H1 (cell line): ENCODE results near the gene SEC14L6. TPM values are rescaled to one million over a fixed set of nuclear protein-coding genes. Genes with fewer than 3 reads are reported as not detected.

Experiments used
- CTCF ChIA-PET: fragments of 300-600 bp; sonication (Branson Sonifier 250); formaldehyde crosslinking; loops from one replicate; lab custom pipeline; 2021; ENCODE audit not compliant: partially characterized antibody; lab: Charles Lee
- POLR2A ChIA-PET: fragments of 300-600 bp; sonication (Branson Sonifier 250); formaldehyde crosslinking; loops from one replicate; lab custom pipeline; 2021; ENCODE audit warnings: inconsistent platforms; ENCODE audit not compliant: partially characterized antibody; lab: Charles Lee
- DNase-seq, 2 experiments: peaks; one replicate each; pipeline versions ENCODE4 v3.0.0 to v3.0.0-alpha.2; 2010 to 2022; ENCODE audit warnings: low spot score in 2 of 2, low read depth in 1 of 2, mixed read lengths in 1 of 2
- FAIRE-seq: peaks from 2 replicates; lab custom pipeline; 2011; peaks lifted over from hg19 to GRCh38; lab: Jason Lieb, UNC
- H2AFZ ChIP-seq: 2 replicates; pipeline ENCODE4 v1.8.1; 2012; ENCODE audit warnings: low read length, inconsistent platforms
- H2AK5ac ChIP-seq: 2 replicates; pipeline ENCODE4 v1.6.1; 2013; ENCODE audit warnings: low read depth, low read length
- H2BK120ac ChIP-seq: replicated peaks from 2 replicates; pipeline ENCODE3; 2013; ENCODE audit warnings: low read depth, low read length, inconsistent platforms
- H2BK12ac ChIP-seq: 2 replicates; pipeline ENCODE4 v1.6.1; 2013; ENCODE audit warnings: low read depth, low read length
- H2BK15ac ChIP-seq: 2 replicates; pipeline ENCODE4 v1.6.1; 2013; ENCODE audit warnings: low read length
- H2BK20ac ChIP-seq: 2 replicates; pipeline ENCODE4 v1.6.1; 2013; ENCODE audit warnings: low read length
- H2BK5ac ChIP-seq: 2 replicates; pipeline ENCODE4 v1.6.1; 2013; ENCODE audit warnings: low read depth, low read length
- H3K14ac ChIP-seq: 2 replicates; pipeline ENCODE4 v1.6.1; 2013; ENCODE audit warnings: inconsistent platforms; ENCODE audit not compliant: insufficient read length
- H3K18ac ChIP-seq: 2 replicates; pipeline ENCODE4 v1.6.1; 2013; ENCODE audit warnings: low read length; ENCODE audit errors: extremely low read depth
- H3K23ac ChIP-seq: 2 replicates; pipeline ENCODE4 v1.6.1; 2013; ENCODE audit warnings: inconsistent platforms; ENCODE audit not compliant: insufficient read length
- H3K23me2 ChIP-seq: 2 replicates; pipeline ENCODE4 v1.6.1; 2013; ENCODE audit warnings: low read depth, low read length
- H3K27ac ChIP-seq: 2 replicates; pipeline ENCODE4 v1.6.1; 2011; ENCODE audit warnings: low read depth, low read length, inconsistent platforms
- H3K27me3 ChIP-seq, 4 experiments: replicated peaks in 1 of 4; 1 replicate in 1 of 4; 2 replicates in 3 of 4; pipeline versions ENCODE4 v1.6.1 to v1.8.1; 2011 to 2013; ENCODE audit warnings: low read length in 3 of 4, mild to moderate bottlenecking in 3 of 4, inconsistent platforms in 2 of 4, mixed read lengths in 2 of 4, moderate library complexity in 1 of 4; ENCODE audit not compliant: control insufficient read depth in 3 of 4, insufficient read depth in 3 of 4; ENCODE audit errors: extremely low read depth in 1 of 4
- H3K36me3 ChIP-seq, 4 experiments: 2 replicates each; pipeline versions ENCODE4 v1.6.1 to v1.8.1; 2011 to 2013; ENCODE audit warnings: mild to moderate bottlenecking in 4 of 4, low read length in 3 of 4, moderate library complexity in 2 of 4, control low read depth in 1 of 4, inconsistent platforms in 1 of 4; ENCODE audit not compliant: insufficient read depth in 4 of 4, control insufficient read depth in 2 of 4
- H3K4ac ChIP-seq: replicated peaks from 2 replicates; pipeline ENCODE3; 2013; ENCODE audit warnings: low read length, low read depth, mixed read lengths, inconsistent platforms; ENCODE audit not compliant: insufficient read length
- H3K4me1 ChIP-seq, 4 experiments: replicated peaks in 1 of 4; 1 replicate in 1 of 4; 2 replicates in 3 of 4; pipeline versions ENCODE4 v1.6.1 to v1.8.1; 2011 to 2013; ENCODE audit warnings: low read length in 3 of 4, inconsistent platforms in 2 of 4, mixed read lengths in 1 of 4; ENCODE audit not compliant: insufficient read depth in 4 of 4, control insufficient read depth in 3 of 4
- H3K4me2 ChIP-seq, 2 experiments: 2 replicates each; pipeline versions ENCODE4 v1.6.1 to v1.8.1; 2011 to 2013; ENCODE audit warnings: low read depth in 2 of 2, low read length in 2 of 2, control low read depth in 1 of 2, inconsistent platforms in 1 of 2, mild to moderate bottlenecking in 1 of 2; ENCODE audit not compliant: insufficient read depth in 1 of 2
- H3K4me3 ChIP-seq, 4 experiments: fragments of 200-600, 300-600 bp in 1 of 4; sonication (generic), shearing (Covaris generic), sonication (Bioruptor Twin) in 1 of 4; 2 replicates each; pipeline versions ENCODE4 v1.5.1 to v1.8.1; 2011 to 2016; ENCODE audit warnings: low read length in 4 of 4, low read depth in 3 of 4, control low read depth in 2 of 4, inconsistent platforms in 2 of 4, mild to moderate bottlenecking in 2 of 4, mixed read lengths in 1 of 4, moderate library complexity in 1 of 4; ENCODE audit not compliant: insufficient read depth in 2 of 4; ENCODE audit errors: extremely low read depth in 1 of 4
- H3K56ac ChIP-seq: replicated peaks from 2 replicates; pipeline ENCODE3; 2013; ENCODE audit warnings: low read depth, mild to moderate bottlenecking, mixed read lengths, low read length, inconsistent platforms; ENCODE audit not compliant: insufficient read length
- H3K79me1 ChIP-seq: 2 replicates; pipeline ENCODE4 v1.6.1; 2013; ENCODE audit warnings: low read depth, low read length, control low read depth
- H3K79me2 ChIP-seq, 2 experiments: 2 replicates each; pipeline versions ENCODE4 v1.6.1 to v1.8.1; 2012 to 2013; ENCODE audit warnings: low read length in 2 of 2, mild to moderate bottlenecking in 2 of 2, inconsistent platforms in 1 of 2; ENCODE audit not compliant: insufficient read depth in 2 of 2, control insufficient read depth in 1 of 2
- H3K9ac ChIP-seq, 4 experiments: replicated peaks in 1 of 4; 1 replicate in 1 of 4; 2 replicates in 3 of 4; pipeline versions ENCODE4 v1.6.1 to v1.8.1; 2011 to 2013; ENCODE audit warnings: low read depth in 3 of 4, low read length in 3 of 4, control low read depth in 2 of 4, mild to moderate bottlenecking in 2 of 4, moderate library complexity in 2 of 4, inconsistent platforms in 1 of 4; ENCODE audit errors: extremely low read depth in 1 of 4
- H3K9me3 ChIP-seq, 2 experiments: 2 replicates each; pipeline versions ENCODE4 v1.6.1 to v1.8.1; 2012 to 2013; ENCODE audit warnings: mild to moderate bottlenecking in 2 of 2, moderate library complexity in 2 of 2, control low read depth in 1 of 2, inconsistent platforms in 1 of 2, low read depth in 1 of 2, low read length in 1 of 2, mixed read lengths in 1 of 2; ENCODE audit not compliant: insufficient read depth in 2 of 2
- H4K20me1 ChIP-seq, 2 experiments: replicated peaks in 1 of 2; 2 replicates each; pipeline versions ENCODE3 to v1.8.1; 2011 to 2013; ENCODE audit warnings: inconsistent platforms in 2 of 2, low read length in 2 of 2, mild to moderate bottlenecking in 1 of 2; ENCODE audit not compliant: insufficient read depth in 2 of 2, control insufficient read depth in 1 of 2
- H4K5ac ChIP-seq: 2 replicates; pipeline ENCODE4 v1.6.1; 2013; ENCODE audit warnings: low read length, low read depth, mixed read lengths, inconsistent platforms; ENCODE audit not compliant: insufficient read length
- H4K8ac ChIP-seq: 2 replicates; pipeline ENCODE4 v1.8.0; 2013; ENCODE audit warnings: mild to moderate bottlenecking, moderate library complexity, low read length, inconsistent platforms; ENCODE audit not compliant: insufficient read depth; ENCODE audit errors: extremely low read depth
- H4K91ac ChIP-seq: replicated peaks from 2 replicates; pipeline ENCODE3; 2013; ENCODE audit warnings: low read length, mixed read lengths, inconsistent platforms; ENCODE audit not compliant: insufficient read length
- HDAC6 ChIP-seq: IDR thresholded peaks from one replicate; pipeline ENCODE4 v1.7.1; 2012; ENCODE audit warnings: low read depth, mild to moderate bottlenecking, inconsistent platforms, low read length, moderate library complexity
- KDM1A ChIP-seq: fragments of 200-600, 300-600 bp; sonication (generic); IDR thresholded peaks from 2 replicates; pipeline ENCODE4 v1.7.1; 2016; ENCODE audit warnings: mild to moderate bottlenecking, low read length, borderline replicate concordance
- MAX ChIP-seq: IDR thresholded peaks from 2 replicates; pipeline ENCODE4 v1.6.1; 2012; ENCODE audit warnings: inconsistent platforms
- RNF2 ChIP-seq: fragments of 200-900, 300-1000 bp; sonication (generic); IDR thresholded peaks from 2 replicates; pipeline ENCODE4 v1.7.1; 2016; ENCODE audit warnings: borderline replicate concordance, low read depth, mild to moderate bottlenecking, antibody characterized with exemption, low read length; ENCODE audit not compliant: poor library complexity, severe bottlenecking; ENCODE audit errors: missing control alignments
- WGBS, 2 experiments: shearing (Covaris generic) in 1 of 2; methylation state at CpG; one replicate each; pipeline versions ENCODE4 v1.1.6 to v1.1.7; 2013 to 2015; ENCODE audit warnings: low lambda C conversion rate in 2 of 2, mixed read lengths in 2 of 2, inconsistent platforms in 1 of 2, low coverage in 1 of 2, missing lambda C conversion rate in 1 of 2; ENCODE audit not compliant: insufficient replicate concordance in 2 of 2, insufficient coverage in 1 of 2, insufficient read length in 1 of 2; ENCODE audit errors: extremely low coverage in 1 of 2, missing lambda C conversion rate in 1 of 2; 5-methylcytosine and 5-hydroxymethylcytosine counted together
- polyA plus RNA-seq, 7 experiments: library from polyadenylated mRNA; depleted of rRNA in 3 of 7; stranded (reverse) in 5 of 7; unstranded in 2 of 7; fragments of >200 nt in 5 of 7; fragments of 200-250 nt in 2 of 7; gene quantifications; 1 replicate in 5 of 7; 2 replicates in 1 of 7; 4 replicates in 1 of 7; pipeline versions ENCODE4 v1.2.1 to v1.2.3, GENCODE V29; 2011 to 2013; ENCODE audit warnings: missing spikeins in 2 of 7, mixed read lengths in 2 of 7
- total RNA-seq: library from RNA; stranded (reverse); fragmentation: NEBNext Ultra II Directional; extraction: Animal tissue kit (Norgen Biotek cat#: 25700); gene quantifications from 2 replicates; pipeline ENCODE4 v1.2.1, GENCODE V29; 2021

Gene SEC14L6
- total and polyA plus RNA-seq, 2 of the 8 experiments (the other 6 are each of a cell fraction or from before 2014, with no cell fraction given), result 0.63 to 2.1 TPM

- Histone ChIP-seq H3K23ac (no peak overlapping the region), H2BK15ac (no peak overlapping the region), H4K20me1 (no peaks in the 10 kb centered on the region), H3K18ac (no peak overlapping the region), H3K9ac (no peak overlapping the region), H3K23me2 (peaks cover 3% of the 10 kb centered on the region), H3K27ac (no peak overlapping the region), H3K4ac (no peak overlapping the region), H2BK20ac (no peak overlapping the region), H2BK120ac (no peak overlapping the region), H3K79me2 (no peaks in the 10 kb centered on the region), H3K4me3 (no peak overlapping the region), H2BK12ac (no peak overlapping the region), H3K27me3 (peaks cover 5 to 13% (median 11%) of the 10 kb centered on the region in 4 experiments), H3K9me3 (no peaks in the 10 kb centered on the region), H2AFZ (no peak overlapping the region), H4K5ac (no peak overlapping the region), H4K8ac (no peak overlapping the region), H2AK5ac (peak overlapping the region; percentile 30; the same call in 1 of the 2 replicates), H4K91ac (no peak overlapping the region), H2BK5ac (no peak overlapping the region), H3K14ac (no peak overlapping the region), H3K36me3 (no peaks in the 10 kb centered on the region), H3K4me1 (peaks cover 0 to 9% (median 4%) of the 10 kb centered on the region in 4 experiments; a peak in 4 of 7 replicates), H3K79me1 (no peaks in the 10 kb centered on the region), H3K56ac (no peak overlapping the region), H3K4me2 (no peak overlapping the region)
- CTCF ChIA-PET, result interaction anchor here (0.8 kb wide), 1 partner anchor 17 kb away, joined by 3 read pairs; no protein-coding TSS in a partner anchor
- DNase-seq, result no peak
- no peak for FAIRE-seq
- POLR2A ChIA-PET, result interaction anchor here (0.9 kb wide), 1 partner anchor 15 kb away, joined by 3 read pairs; no protein-coding TSS in a partner anchor
- TF ChIP-seq RNF2 (no peak), MAX (no peak), HDAC6 (no peak), KDM1A (peak; percentile 48; the same call in 1 of the 2 replicates)
- 92% methylated on average over 1 of the region's 1 CpG; no CpG with 5 or more reads in 1 of the 2 experiments for WGBS, 2 experiments
Observed at GRCh38 chr22:30539368-30539767, 7.2 kb downstream of the SEC14L6 start.
